HepG2 (cell line): Measurements from ENCODE around the gene CHML. TPM values are rescaled to one million over a fixed set of nuclear protein-coding genes. Genes with fewer than 3 reads are reported as not detected.
A peak's percentile ranks its signal among the peaks of the same experiment; 100 is the strongest.

Experiments
- ATAC-seq: fragments of 200-7000 bp; cut with Tn5 transposase; 3 replicates; pipeline ENCODE4 v1.9.1; 2020; ENCODE audit warnings: mild to moderate bottlenecking, moderate library complexity
- BruUV-seq: library from RNA; stranded (reverse); fragments of 400-500 nt; replicated peaks from 2 replicates; lab custom pipeline; 2021; lab: Mats Ljungman, UMichigan
- CTCF ChIA-PET: fragments of 300-600 bp; formaldehyde crosslinking; extraction: SDS; loops from one replicate; lab custom pipeline; 2021; ENCODE audit warnings: low total read pairs, inconsistent platforms, low intra/inter-chr PET ratio; lab: Yijun Ruan, JAX
- POLR2A ChIA-PET: fragments of 350-600 bp; sonication (Branson Sonifier 250); formaldehyde crosslinking; loops from one replicate; lab custom pipeline; 2020; ENCODE audit warnings: antibody characterized with exemption, inconsistent platforms; lab: Yijun Ruan, JAX
- DNase-seq: peaks from one replicate; pipeline ENCODE4 v3.0.0-alpha.2; 2015; ENCODE audit warnings: low spot score
- FAIRE-seq: peaks from 3 replicates; lab custom pipeline; 2011; peaks lifted over from hg19 to GRCh38; lab: Jason Lieb, UNC
- H2AFZ ChIP-seq: one replicate; pipeline ENCODE4 v1.6.1; 2011; ENCODE audit warnings: low read length, inconsistent platforms
- H3K27ac ChIP-seq: fragments of 300-600 bp; 3 replicates; pipeline ENCODE4 v1.8.0; 2011; ENCODE audit warnings: mixed run types, mild to moderate bottlenecking, mixed read lengths, low read length, inconsistent platforms; ENCODE audit not compliant: insufficient read depth; ENCODE audit errors: extremely low read length
- H3K27me3 ChIP-seq, 2 experiments: fragments of 200-600 bp in 1 of 2; 2 replicates in 1 of 2; 3 replicates in 1 of 2; pipeline versions ENCODE4 v1.6.0 to v1.8.0; 2011; ENCODE audit warnings: low read length in 2 of 2, mild to moderate bottlenecking in 2 of 2, moderate library complexity in 2 of 2, inconsistent platforms in 1 of 2; ENCODE audit not compliant: insufficient read depth in 2 of 2, control insufficient read depth in 1 of 2
- H3K36me3 ChIP-seq, 2 experiments: fragments of 200-600 bp in 1 of 2; replicated peaks in 1 of 2; 2 replicates in 1 of 2; 3 replicates in 1 of 2; pipeline versions ENCODE4 v1.5.1 to v1.8.0; 2011; ENCODE audit warnings: low read length in 2 of 2, inconsistent platforms in 1 of 2; ENCODE audit not compliant: insufficient read depth in 2 of 2, control insufficient read depth in 1 of 2
- H3K4me1 ChIP-seq: 2 replicates; pipeline ENCODE4 v1.5.1; 2012; ENCODE audit warnings: low read length, inconsistent platforms; ENCODE audit not compliant: insufficient read depth
- H3K4me2 ChIP-seq: 2 replicates; pipeline ENCODE4 v1.6.0; 2011; ENCODE audit warnings: low read depth, low read length, inconsistent platforms
- H3K4me3 ChIP-seq, 3 experiments: fragments of 200-600 bp in 1 of 3; sonication (generic), shearing (Covaris generic) in 1 of 3; replicated peaks in 1 of 3; 2 replicates each; pipeline ENCODE4 v1.5.1; 2011 to 2016; ENCODE audit warnings: low read length in 3 of 3, inconsistent platforms in 2 of 3, low read depth in 2 of 3, mild to moderate bottlenecking in 2 of 3, control low read depth in 1 of 3, mixed read lengths in 1 of 3; ENCODE audit not compliant: insufficient read depth in 1 of 3
- H3K79me2 ChIP-seq: one replicate; pipeline ENCODE4 v1.6.1; 2011; ENCODE audit warnings: low read length, inconsistent platforms; ENCODE audit not compliant: insufficient read depth
- H3K9ac ChIP-seq: 2 replicates; pipeline ENCODE4 v1.6.0; 2011; ENCODE audit warnings: mild to moderate bottlenecking, low read depth, low read length, inconsistent platforms; ENCODE audit not compliant: insufficient read depth
- H3K9me3 ChIP-seq: 2 replicates; pipeline ENCODE4 v1.5.1; 2012; ENCODE audit warnings: mild to moderate bottlenecking, low read length
- H4K20me1 ChIP-seq: 2 replicates; pipeline ENCODE4 v1.6.0; 2011; ENCODE audit warnings: inconsistent platforms, mild to moderate bottlenecking, low read length, moderate library complexity; ENCODE audit not compliant: insufficient read depth
- CCDC6 ChIP-seq: sonication (generic); formaldehyde crosslinking; IDR thresholded peaks from 2 replicates; pipeline ENCODE4 v1.8.1; 2022; ENCODE audit warnings: mild to moderate bottlenecking, missing genetic modification reagents, moderate library complexity
- IKZF4 ChIP-seq: sonication (generic); formaldehyde crosslinking; IDR thresholded peaks from 2 replicates; pipeline ENCODE4 v1.5.1; 2020; ENCODE audit warnings: borderline replicate concordance, mild to moderate bottlenecking, low read depth, missing genetic modification reagents; ENCODE audit errors: not compliant biosample characterization
- IRF9 ChIP-seq: sonication (generic); formaldehyde crosslinking; IDR thresholded peaks from 2 replicates; pipeline ENCODE4 v1.8.0; 2022; ENCODE audit warnings: missing genetic modification reagents, mild to moderate bottlenecking, borderline replicate concordance
- KDM6A ChIP-seq: IDR thresholded peaks from 2 replicates; pipeline ENCODE4 v1.6.1; 2016; ENCODE audit warnings: low read depth
- KLF12 ChIP-seq: sonication (generic); formaldehyde crosslinking; IDR thresholded peaks from 2 replicates; pipeline ENCODE4 v1.4.0; 2020; ENCODE audit warnings: missing genetic modification reagents, borderline replicate concordance
- SNAPC2 ChIP-seq: sonication (generic); formaldehyde crosslinking; IDR thresholded peaks from 2 replicates; pipeline ENCODE4 v1.8.1; 2022; ENCODE audit warnings: mild to moderate bottlenecking, missing genetic modification reagents
- TFDP2 ChIP-seq: sonication (generic); formaldehyde crosslinking; IDR thresholded peaks from 2 replicates; pipeline ENCODE4 v1.4.0; 2020; ENCODE audit warnings: missing genetic modification reagents
- U2AF1 ChIP-seq: fragments of 200-400 bp; formaldehyde crosslinking; optimal IDR thresholded peaks from 2 replicates; pipeline ENCODE3; 2017; ENCODE audit warnings: mild to moderate bottlenecking, low read depth, low read length
- ZBTB20 ChIP-seq: sonication (generic); formaldehyde crosslinking; IDR thresholded peaks from 2 replicates; pipeline ENCODE4 v1.8.1; 2023; ENCODE audit warnings: missing genetic modification reagents, low read depth, mild to moderate bottlenecking, borderline replicate concordance
- ZNF407 ChIP-seq: sonication (generic); formaldehyde crosslinking; IDR thresholded peaks from one replicate; pipeline ENCODE4 v1.5.1; 2020; ENCODE audit warnings: mild to moderate bottlenecking, missing genetic modification reagents; ENCODE audit errors: not compliant biosample characterization
- ZNF567 ChIP-seq: sonication (generic); formaldehyde crosslinking; IDR thresholded peaks from 2 replicates; pipeline ENCODE4 v1.8.1; 2023; ENCODE audit warnings: mild to moderate bottlenecking, missing genetic modification reagents, borderline replicate concordance
- WGBS: methylation state at CpG from one replicate; pipeline ENCODE4 v1.1.6; 2017; ENCODE audit warnings: low lambda C conversion rate; 5-methylcytosine and 5-hydroxymethylcytosine counted together
- in situ Hi-C: cut with HindIII; loops from 2 replicates; pipeline ENCODE4 v1.10.0; 2017; ENCODE audit warnings: low pct_unique_long_range_greater_than_20kb; ENCODE audit not compliant: extremely low pct_ligation_motif_present
- intact Hi-C: fragments of 100-400 bp; cut with micrococcal nuclease; formaldehyde crosslinking; loops from one replicate; pipeline ENCODE4 v1.10.0; 2022; ENCODE audit not compliant: unreplicated experiment
- polyA plus RNA-seq, 8 experiments: library from polyadenylated mRNA; depleted of rRNA in 3 of 8; stranded (reverse) in 7 of 8; unstranded in 1 of 8; fragments of >200 nt; fragmentation: Illumina TruSeq in 4 of 8; extraction: Trizol in 4 of 8; gene quantifications; 2 replicates each; pipeline versions ENCODE4 v1.2.1 to v1.2.3, GENCODE V29; 2011 to 2016; ENCODE audit warnings: low read depth in 4 of 8, missing spikeins in 1 of 8, mixed read lengths in 1 of 8; ENCODE audit not compliant: insufficient read depth in 1 of 8
- total RNA-seq, 5 experiments: library from RNA; depleted of rRNA; stranded (reverse); fragments of >200 nt; fragmentation: Illumina TruSeq; extraction: Trizol; gene quantifications; 2 replicates each; pipeline ENCODE4 v1.2.3, GENCODE V29; 2016; ENCODE audit warnings: low read depth in 1 of 5

The CHML gene
- total and polyA plus RNA-seq, 2 of the 13 experiments (the other 11 are each of a cell fraction or from before 2014, with no cell fraction given): 5.2 to 16.7 TPM

GRCh38 chr1:241637604-241638003 is 2.6 kb downstream of the CHML start:
- Histone ChIP-seq H3K27ac (no peak overlapping the region), H3K9ac (peak overlapping the region; percentile 38; the same call in 1 of the 2 replicates)
- in situ Hi-C loops: loop anchor here (10.0 kb wide), 1 partner anchor 113 kb away; no protein-coding TSS in a partner anchor
- no peak for TF ChIP-seq ZBTB20 (CRISPR knock-in tag)
- TF ChIP-seq CCDC6 (CRISPR knock-in tag): no peak
- TF ChIP-seq IKZF4: no peak
- no peak for TF ChIP-seq ZNF567 (CRISPR knock-in tag)
- no peak for TF ChIP-seq IRF9 (CRISPR knock-in tag)
- TF ChIP-seq KDM6A: no peak
- TF ChIP-seq TFDP2 (CRISPR knock-in tag): no peak
- TF ChIP-seq ZNF407: no peak
- TF ChIP-seq KLF12: no peak
- TF ChIP-seq U2AF1: no peak
- TF ChIP-seq SNAPC2 (CRISPR knock-in tag): no peak

More at GRCh38 chr1:241637604-241638003, 2.6 kb downstream of the CHML start:
- H3K4me3 ChIP-seq: peak overlapping the region in 1 of 3 experiments; percentile 85; a peak in 1 of 6 replicates
- H4K20me1 ChIP-seq: peaks cover 6% of the 10 kb centered on the region; the same call in 1 of the 2 replicates
- H3K4me2 ChIP-seq: peak overlapping the region; percentile 77
- FAIRE-seq: no peak
- peaks cover 42% of the 10 kb centered on the region for H3K4me1 ChIP-seq
- intact Hi-C loops: no loop called here
- ChIA-PET POLR2A (no interaction called here), CTCF (no interaction called here)
- H3K36me3 ChIP-seq: peaks cover 2 to 18% of the 10 kb centered on the region in 2 experiments; a peak in 4 of 5 replicates
- no peaks in the 10 kb centered on the region for H3K9me3 ChIP-seq
- BruUV-seq: no TSS peak
- H3K79me2 ChIP-seq: peaks cover 24% of the 10 kb centered on the region
- ATAC-seq: no peak
- no peaks in the 10 kb centered on the region; a peak in 1 of 5 replicates for H3K27me3 ChIP-seq
- H2AFZ ChIP-seq: no peak overlapping the region
- DNase-seq: no peak
- WGBS: 83% methylated on average over 4 of the region's 4 CpGs
